ENCODE results near the gene DPAGT1.
A peak's percentile ranks its signal among the peaks of the same experiment; 100 is the strongest.

DNA sequence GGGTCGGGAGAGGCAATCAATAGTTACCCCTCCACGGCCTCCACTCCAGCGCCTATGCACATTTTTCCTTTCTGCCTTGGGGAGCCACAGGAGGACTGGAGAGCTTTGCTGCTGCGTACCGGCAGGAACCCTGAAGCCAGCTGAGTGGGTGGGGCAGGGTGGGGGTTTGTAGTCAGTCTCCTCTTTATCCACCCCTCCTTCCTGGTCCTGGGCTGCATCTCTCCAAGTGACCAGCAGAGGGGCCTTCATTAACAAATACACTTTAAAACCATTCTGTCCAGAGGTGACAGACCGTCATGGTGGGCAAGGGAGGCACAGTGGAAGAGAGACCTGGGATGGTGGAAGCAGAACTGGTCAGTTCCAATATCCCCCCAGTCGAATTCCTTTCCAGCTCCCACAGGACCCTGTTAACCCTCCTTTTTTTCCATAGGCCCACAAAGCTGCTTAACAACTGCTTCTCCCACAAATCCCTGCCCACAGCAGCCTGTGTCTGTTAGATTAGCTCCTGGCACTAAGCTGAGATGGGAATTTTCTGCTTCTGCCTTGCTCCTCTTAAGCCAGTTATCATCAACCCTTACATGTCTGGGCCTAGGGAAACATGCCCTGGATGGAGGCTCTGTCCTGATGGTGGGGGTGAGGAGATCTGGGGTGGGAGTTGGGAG, 43.3 kb upstream of the DPAGT1 start:
- TF ChIP-seq, protein P1, sequence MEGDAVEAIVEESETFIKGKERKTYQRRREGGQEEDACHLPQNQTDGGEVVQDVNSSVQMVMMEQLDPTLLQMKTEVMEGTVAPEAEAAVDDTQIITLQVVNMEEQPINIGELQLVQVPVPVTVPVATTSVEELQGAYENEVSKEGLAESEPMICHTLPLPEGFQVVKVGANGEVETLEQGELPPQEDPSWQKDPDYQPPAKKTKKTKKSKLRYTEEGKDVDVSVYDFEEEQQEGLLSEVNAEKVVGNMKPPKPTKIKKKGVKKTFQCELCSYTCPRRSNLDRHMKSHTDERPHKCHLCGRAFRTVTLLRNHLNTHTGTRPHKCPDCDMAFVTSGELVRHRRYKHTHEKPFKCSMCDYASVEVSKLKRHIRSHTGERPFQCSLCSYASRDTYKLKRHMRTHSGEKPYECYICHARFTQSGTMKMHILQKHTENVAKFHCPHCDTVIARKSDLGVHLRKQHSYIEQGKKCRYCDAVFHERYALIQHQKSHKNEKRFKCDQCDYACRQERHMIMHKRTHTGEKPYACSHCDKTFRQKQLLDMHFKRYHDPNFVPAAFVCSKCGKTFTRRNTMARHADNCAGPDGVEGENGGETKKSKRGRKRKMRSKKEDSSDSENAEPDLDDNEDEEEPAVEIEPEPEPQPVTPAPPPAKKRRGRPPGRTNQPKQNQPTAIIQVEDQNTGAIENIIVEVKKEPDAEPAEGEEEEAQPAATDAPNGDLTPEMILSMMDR (IDR thresholded peaks at IDR 0.05), result peak; percentile 39 to 67 (median 58)
- TF ChIP-seq POLR2A (IDR thresholded peaks at IDR 0.05), result no peak
